OCI-LY1 (cell line): ENCODE results near the gene TOX2.

ENCODE experiments used
- EZH2 ChIP-seq: fragments of 200-600 bp; sonication (generic), shearing (Covaris generic); IDR thresholded peaks from 2 replicates; pipeline ENCODE4 v1.8.0; 2017; ENCODE audit warnings: borderline replicate concordance, mixed run types, mild to moderate bottlenecking, antibody characterized with exemption, low read length, moderate library complexity, mixed read lengths
- TF ChIP-seq, protein P1 (sequence below): fragments of 200-600 bp; sonication (generic), shearing (Covaris generic); IDR thresholded peaks from 2 replicates; pipeline ENCODE4 v1.5.1; 2017; ENCODE audit warnings: mild to moderate bottlenecking, antibody characterized with exemption, low read length, moderate library complexity, mixed read lengths

DNA sequence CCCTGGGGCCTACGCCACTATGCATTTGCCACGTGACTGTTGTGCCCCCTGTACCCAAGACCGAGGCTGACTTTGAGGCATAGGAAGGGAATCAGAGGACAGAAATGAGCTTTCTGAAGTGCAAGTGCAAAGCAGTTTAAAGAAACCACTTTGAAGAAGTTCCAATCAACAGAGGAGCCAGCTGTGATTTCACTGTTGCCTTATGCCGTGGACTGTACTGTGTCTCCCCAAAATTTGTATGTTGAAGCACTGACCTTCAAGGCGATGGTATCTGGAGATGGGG lies 161.2 kb downstream of the TOX2 start:
- TF ChIP-seq, protein P1, sequence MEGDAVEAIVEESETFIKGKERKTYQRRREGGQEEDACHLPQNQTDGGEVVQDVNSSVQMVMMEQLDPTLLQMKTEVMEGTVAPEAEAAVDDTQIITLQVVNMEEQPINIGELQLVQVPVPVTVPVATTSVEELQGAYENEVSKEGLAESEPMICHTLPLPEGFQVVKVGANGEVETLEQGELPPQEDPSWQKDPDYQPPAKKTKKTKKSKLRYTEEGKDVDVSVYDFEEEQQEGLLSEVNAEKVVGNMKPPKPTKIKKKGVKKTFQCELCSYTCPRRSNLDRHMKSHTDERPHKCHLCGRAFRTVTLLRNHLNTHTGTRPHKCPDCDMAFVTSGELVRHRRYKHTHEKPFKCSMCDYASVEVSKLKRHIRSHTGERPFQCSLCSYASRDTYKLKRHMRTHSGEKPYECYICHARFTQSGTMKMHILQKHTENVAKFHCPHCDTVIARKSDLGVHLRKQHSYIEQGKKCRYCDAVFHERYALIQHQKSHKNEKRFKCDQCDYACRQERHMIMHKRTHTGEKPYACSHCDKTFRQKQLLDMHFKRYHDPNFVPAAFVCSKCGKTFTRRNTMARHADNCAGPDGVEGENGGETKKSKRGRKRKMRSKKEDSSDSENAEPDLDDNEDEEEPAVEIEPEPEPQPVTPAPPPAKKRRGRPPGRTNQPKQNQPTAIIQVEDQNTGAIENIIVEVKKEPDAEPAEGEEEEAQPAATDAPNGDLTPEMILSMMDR = no peak
- TF ChIP-seq EZH2 = no peak
